ENCODE data around the gene COLEC12.

COLEC12 gene

GRCh38 chr18:382423-382984, 118.0 kb downstream of the COLEC12 start:
- DNase-seq = no peak

GRCh38 chr18:379681-380330, 120.7 kb downstream of the COLEC12 start:
- no peak for DNase-seq

- no peak for DNase-seq
These were observed 122.4 kb downstream of the COLEC12 start for GRCh38 chr18:378079-378478.

- DNase-seq = no peak
These were observed 123.4 kb downstream of the COLEC12 start for GRCh38 chr18:377088-377487.

- no peak for DNase-seq
These were observed 124.2 kb downstream of the COLEC12 start for GRCh38 chr18:376311-376710.

GRCh38 chr18:374721-375168, 125.8 kb downstream of the COLEC12 start:
- DNase-seq = no peak

GRCh38 chr18:373780-374179, 126.7 kb downstream of the COLEC12 start:
- DNase-seq = no peak

- no peak for DNase-seq
These were observed 128.9 kb downstream of the COLEC12 start for GRCh38 chr18:371609-371982.

GRCh38 chr18:370751-371608, 129.5 kb downstream of the COLEC12 start:
- DNase-seq = no peak

- DNase-seq = peak; percentile 2
These were observed 131.1 kb downstream of the COLEC12 start for GRCh38 chr18:369224-370015.

GRCh38 chr18:366466-367061, 133.9 kb downstream of the COLEC12 start:
- no peak for DNase-seq

- no peak for DNase-seq
These were observed 134.8 kb downstream of the COLEC12 start for GRCh38 chr18:365651-366050.

- no peak for DNase-seq
These were observed 136.2 kb downstream of the COLEC12 start for GRCh38 chr18:364256-364826.

- DNase-seq = no peak
These were observed 137.0 kb downstream of the COLEC12 start for GRCh38 chr18:363301-364085.

- DNase-seq = no peak
These were observed 137.9 kb downstream of the COLEC12 start for GRCh38 chr18:362311-363290.

- DNase-seq = no peak
These were observed 138.6 kb downstream of the COLEC12 start for GRCh38 chr18:361941-362310.

GRCh38 chr18:361100-361732, 139.3 kb downstream of the COLEC12 start:
- no peak for DNase-seq

- no peak for DNase-seq
These were observed 139.8 kb downstream of the COLEC12 start for GRCh38 chr18:360676-361075.

GRCh38 chr18:356778-357177, 143.7 kb downstream of the COLEC12 start:
- DNase-seq = no peak

- DNase-seq = no peak
These were observed 144.8 kb downstream of the COLEC12 start for GRCh38 chr18:355678-356077.

Data from DMS79 treated with DMSO at 0.1 percent for 48 hours (cell line).